Tongue (tissue), 2 donors: Measurements from ENCODE around the gene SRRM2. TPM values are rescaled to one million over a fixed set of nuclear protein-coding genes. Genes with fewer than 3 reads are reported as not detected.

Experiments used
- DNase-seq: peaks from one replicate; pipeline ENCODE4 v3.0.0-alpha.2; 2015
- total RNA-seq: library from RNA; depleted of rRNA; stranded (reverse); fragments of >200 nt; gene quantifications from one replicate; pipeline ENCODE4 v1.2.3, GENCODE V29; 2014

SRRM2 gene
- total RNA-seq = 170 TPM

GRCh38 chr16:2752035-2752849, at the start of gene SRRM2:
Gene SRRM2 (plus strand): TSS chr16:2752638. CDS start chr16:2756365, 3,727 bp downstream.
- DNase-seq = peak; percentile 99

- DNase-seq = no peak
Measured at GRCh38 chr16:2702871-2703745, 49.3 kb upstream of the SRRM2 start.

- DNase-seq = no peak
Measured at GRCh38 chr16:2704166-2704982, 48.1 kb upstream of the SRRM2 start.

- DNase-seq = no peak
Measured at GRCh38 chr16:2704983-2705275, 47.5 kb upstream of the SRRM2 start.

- DNase-seq = no peak
Measured at GRCh38 chr16:2705351-2705750, 47.1 kb upstream of the SRRM2 start.

- no peak for DNase-seq
Measured at GRCh38 chr16:2706085-2706484, 46.4 kb upstream of the SRRM2 start.

- no peak for DNase-seq
Measured at GRCh38 chr16:2706611-2707311, 45.7 kb upstream of the SRRM2 start.

- DNase-seq = no peak
Measured at GRCh38 chr16:2707368-2708289, 44.8 kb upstream of the SRRM2 start.

- DNase-seq = no peak
Measured at GRCh38 chr16:2708290-2708639, 44.2 kb upstream of the SRRM2 start.

- no peak for DNase-seq
Measured at GRCh38 chr16:2708955-2709587, 43.4 kb upstream of the SRRM2 start.

GRCh38 chr16:2709588-2709984, 42.9 kb upstream of the SRRM2 start:
- DNase-seq = no peak

- DNase-seq = no peak
Measured at GRCh38 chr16:2710021-2710710, 42.3 kb upstream of the SRRM2 start.

GRCh38 chr16:2710711-2711231, 41.7 kb upstream of the SRRM2 start:
- DNase-seq = no peak

- DNase-seq = no peak
Measured at GRCh38 chr16:2711370-2712062, 40.9 kb upstream of the SRRM2 start.

- no peak for DNase-seq
Measured at GRCh38 chr16:2712063-2712441, 40.4 kb upstream of the SRRM2 start.

- DNase-seq = no peak
Measured at GRCh38 chr16:2712546-2712945, 39.9 kb upstream of the SRRM2 start.

GRCh38 chr16:2713523-2713922, 38.9 kb upstream of the SRRM2 start:
- DNase-seq = no peak

- DNase-seq = no peak
Measured at GRCh38 chr16:2713985-2714774, 38.3 kb upstream of the SRRM2 start.
